Activated CD4-positive, alpha-beta T cell treated with anti-CD3 and anti-CD28 coated beads for 24 hours (primary cell): Measurements from ENCODE around the gene ANGPTL4.
"Not testable (repeated sequence)": the region's sequence is repeated elsewhere in the genome, so short reads cannot be mapped to it uniquely, and the experiment has no call there.

ENCODE experiments used
- DNase-seq, 2 donors: peaks; one replicate each; pipeline ENCODE4 v3.0.0-alpha.2; 2020; ENCODE audit warnings: low read depth in 2 of 2

The ANGPTL4 gene

DNA sequence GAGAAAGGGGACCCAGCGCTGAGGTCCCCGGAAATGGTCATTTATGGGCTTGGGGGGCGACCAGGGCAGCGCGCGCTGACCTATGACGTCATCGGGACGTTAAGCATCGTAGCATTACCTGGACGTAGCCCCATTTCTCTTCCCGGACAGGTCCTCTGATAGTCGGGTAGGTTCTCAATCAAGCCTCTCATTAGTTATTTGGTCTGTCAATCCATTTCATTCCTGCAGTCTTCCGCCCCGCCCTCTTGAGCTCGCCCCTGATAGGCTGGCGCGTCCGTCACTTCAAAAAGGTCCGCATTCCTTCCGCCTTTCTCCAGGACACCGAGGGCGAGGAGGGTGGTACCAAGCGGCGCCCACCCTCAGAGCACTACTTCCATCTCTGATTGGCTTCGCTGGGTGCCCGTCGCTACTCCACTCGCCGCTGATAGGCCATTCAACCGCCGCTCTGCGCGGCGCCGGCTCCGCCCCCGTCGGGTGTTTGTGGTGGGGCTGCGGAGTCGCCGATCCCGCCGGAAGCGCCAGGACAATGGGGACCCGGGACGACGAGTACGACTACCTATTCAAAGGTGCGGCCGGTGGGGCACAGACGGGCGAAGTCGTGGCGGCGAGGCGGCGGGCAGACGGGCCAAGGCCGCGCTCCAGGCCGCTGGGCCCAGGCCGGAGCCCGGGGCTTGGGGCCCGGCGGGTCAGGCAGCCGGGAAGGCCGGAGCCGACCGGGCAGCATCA is 26.1 kb downstream of the ANGPTL4 start, which contains the start of gene RAB11B:
Gene RAB11B (plus strand): TSS at position 470 of the 726 bp plus-strand sequence. CDS start 57 bp downstream, at position 527.
- peak; percentile 96 to 97 for DNase-seq

GRCh38 chr19:8390617-8390981 is 26.6 kb downstream of the ANGPTL4 start:
- peak; percentile 87 to 95 for DNase-seq

DNA sequence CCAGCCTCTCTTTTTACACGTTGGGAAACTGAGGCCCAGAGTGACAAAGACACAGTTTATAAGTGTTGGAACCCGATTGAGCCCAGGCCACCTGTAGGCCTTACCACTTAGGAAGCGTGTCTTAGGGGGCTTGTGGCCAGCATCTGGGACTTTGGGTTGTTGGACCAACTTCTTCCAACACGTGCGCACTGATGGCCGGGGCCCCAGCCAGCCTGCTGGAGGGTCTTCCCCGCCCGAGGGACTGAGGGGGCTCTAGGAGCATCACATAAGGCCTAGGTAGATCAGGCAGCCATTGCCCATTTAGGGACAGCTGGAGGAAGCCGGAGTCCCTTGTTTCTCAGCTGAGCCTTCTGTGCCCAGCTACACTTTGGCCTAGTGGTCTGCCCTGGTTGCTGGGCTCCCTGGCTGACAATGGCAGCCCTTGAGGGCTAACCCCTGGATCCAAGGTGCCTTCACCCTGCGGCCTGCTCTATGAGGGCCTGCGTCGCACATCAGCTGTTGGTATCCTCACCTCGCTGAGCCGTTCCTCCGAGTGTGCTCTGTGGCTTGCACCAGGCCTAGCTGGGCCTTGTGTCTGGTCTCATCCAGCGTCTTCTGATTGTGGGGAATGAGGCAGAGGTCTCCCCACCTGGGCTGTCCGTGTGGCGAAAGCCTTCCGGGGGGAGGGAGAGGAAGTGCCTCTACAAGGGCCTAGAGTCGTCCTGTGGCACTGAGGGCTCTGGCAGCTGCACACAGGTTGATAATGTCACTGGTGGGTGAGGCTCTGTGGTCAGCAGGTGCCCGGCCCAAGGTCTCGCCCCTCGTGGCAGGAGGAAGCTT is 27.5 kb downstream of the ANGPTL4 start:
- no peak for DNase-seq

- no peak for DNase-seq
Measured at GRCh38 chr19:8392017-8392591, 28.1 kb downstream of the ANGPTL4 start.

DNA sequence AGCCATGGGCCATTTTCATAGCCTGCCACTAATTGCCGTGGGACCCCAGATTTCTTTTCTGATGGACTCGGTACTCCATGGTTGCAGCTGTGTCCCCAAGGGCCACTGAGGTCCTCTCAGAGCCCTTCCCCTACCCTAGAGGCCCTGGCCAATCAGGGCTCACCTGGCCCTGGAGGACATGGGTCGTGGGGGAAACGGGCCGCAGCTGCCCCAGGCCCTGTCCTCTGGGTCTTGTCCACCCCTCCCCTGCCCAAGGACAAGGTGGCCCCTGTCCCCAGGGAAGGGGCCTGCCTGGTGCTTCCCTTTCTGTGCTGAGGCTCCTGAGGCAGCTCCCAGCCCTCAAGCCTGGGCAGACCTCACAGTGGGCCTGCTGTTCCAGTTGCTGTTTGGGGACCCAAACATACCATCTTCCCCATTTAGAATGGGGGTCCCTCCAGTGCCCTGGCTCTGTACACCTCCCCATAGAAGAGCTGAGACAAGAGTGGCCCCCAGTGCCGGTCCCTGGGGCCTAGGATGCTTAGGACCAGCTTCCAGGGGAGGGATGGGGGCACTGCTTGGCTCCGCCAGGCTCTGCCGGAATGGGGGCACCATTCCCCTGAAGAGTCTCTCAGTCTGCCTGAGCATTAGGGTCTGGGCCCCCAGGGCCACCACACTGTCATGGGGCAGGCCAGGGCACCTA is 29.4 kb downstream of the ANGPTL4 start:
- DNase-seq, result no peak

GRCh38 chr19:8393871-8394250 is 29.9 kb downstream of the ANGPTL4 start:
- DNase-seq, result no peak

- no peak for DNase-seq
Measured at GRCh38 chr19:8395621-8396082, 31.7 kb downstream of the ANGPTL4 start.

GRCh38 chr19:8396185-8396562 is 32.2 kb downstream of the ANGPTL4 start:
- no peak for DNase-seq

DNA sequence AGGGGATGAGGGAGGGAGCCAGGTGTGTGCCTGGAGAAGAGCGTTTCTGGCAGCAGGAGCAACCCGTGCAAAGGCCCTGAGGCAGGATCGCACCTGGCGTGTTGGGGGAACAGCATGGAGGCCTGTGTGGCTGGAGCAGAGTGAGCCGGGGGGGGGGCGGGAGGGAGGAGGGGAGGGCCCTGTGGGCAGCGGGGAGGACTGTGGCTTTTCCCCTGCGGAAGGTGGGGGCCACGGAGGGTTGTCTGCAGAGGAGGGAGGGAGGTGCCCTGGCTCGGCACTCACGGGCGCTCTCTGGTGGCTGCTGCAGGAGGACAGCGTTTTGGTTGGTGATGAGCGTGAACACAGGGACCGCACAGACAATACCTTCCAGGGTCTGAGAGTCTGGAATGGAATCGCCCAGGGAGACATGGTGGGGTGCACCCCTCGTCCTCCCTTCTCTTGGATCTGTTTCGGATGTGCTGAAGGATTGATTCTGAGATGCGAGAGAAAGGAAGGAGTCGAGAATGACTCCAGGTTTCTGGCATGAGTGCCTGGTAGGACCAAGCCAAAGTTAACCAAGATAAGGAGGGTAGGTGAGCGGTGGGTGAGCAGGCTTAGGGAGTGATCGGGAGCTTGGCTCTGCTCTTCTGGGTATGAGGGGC is 32.7 kb downstream of the ANGPTL4 start:
- DNase-seq, result peak; percentile 50 to 66

GRCh38 chr19:8397271-8397670 is 33.3 kb downstream of the ANGPTL4 start:
- DNase-seq, result no peak

DNA sequence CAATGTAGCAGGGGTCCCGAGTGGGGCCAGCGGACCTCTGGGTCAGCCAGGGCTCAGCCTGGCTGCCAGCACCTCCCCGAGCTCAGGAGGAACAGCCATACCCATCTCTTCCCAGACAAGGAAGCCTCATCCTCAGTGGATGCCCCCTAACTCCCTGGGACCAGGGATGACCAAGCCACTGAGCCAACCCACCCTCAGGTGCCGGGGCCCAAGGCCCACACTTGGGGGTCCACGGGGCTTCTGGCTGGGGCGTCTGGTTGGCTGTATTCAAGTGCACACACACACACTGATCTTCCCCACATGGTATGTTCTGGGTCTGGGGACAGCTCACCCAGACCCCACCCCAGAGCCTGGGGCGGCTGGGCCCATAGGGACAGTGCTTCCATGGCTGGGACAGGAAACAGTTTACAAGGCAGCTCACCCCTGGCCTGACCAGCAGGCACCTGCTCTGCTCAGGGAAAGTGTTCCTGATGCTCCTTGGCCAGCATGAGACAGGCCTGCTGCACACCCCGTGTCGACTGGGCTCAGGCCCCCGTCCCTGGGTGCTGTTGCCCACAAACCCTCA is 33.9 kb downstream of the ANGPTL4 start:
- no peak for DNase-seq

DNA sequence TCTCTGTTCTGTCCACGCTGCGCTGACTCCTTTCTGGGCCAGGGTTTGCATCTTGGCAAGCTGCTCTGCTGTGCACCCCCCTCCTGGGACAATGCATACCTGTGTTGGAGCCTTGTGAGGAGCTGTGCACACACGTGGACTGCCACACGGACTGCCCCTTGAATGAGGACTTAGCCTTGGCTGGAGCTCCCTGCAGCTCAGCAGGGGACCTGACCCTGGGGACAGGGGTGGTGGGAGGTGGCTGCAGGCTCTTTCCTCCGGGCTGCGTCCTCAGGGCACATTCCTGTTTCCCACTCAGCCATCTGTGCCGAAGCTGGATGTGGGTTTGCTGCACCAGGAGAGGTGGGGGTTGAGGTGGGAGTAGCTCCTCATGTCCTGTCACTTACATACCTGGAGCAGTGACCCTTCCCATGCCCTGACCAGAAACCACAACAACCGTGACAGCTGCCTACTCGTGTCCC is 34.4 kb downstream of the ANGPTL4 start:
- DNase-seq, result no peak

- no peak for DNase-seq
Measured at GRCh38 chr19:8399681-8400188, 35.8 kb downstream of the ANGPTL4 start.

DNA sequence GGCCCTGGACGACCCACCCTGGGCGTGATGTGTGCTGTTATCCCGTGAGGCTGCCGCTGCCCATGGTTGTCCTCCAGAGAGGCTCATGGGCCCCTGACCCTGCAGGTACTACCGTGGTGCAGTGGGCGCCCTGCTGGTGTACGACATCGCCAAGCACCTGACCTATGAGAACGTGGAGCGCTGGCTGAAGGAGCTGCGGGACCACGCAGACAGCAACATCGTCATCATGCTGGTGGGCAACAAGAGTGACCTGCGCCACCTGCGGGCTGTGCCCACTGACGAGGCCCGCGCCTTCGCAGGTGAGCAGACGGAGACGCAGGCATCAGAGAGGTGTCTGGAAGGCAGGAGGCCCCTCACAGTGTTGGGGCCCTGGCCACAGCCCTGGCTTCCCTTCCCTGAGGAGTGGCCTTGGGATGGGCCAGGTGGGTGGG is 38.0 kb downstream of the ANGPTL4 start:
- no peak for DNase-seq

DNA sequence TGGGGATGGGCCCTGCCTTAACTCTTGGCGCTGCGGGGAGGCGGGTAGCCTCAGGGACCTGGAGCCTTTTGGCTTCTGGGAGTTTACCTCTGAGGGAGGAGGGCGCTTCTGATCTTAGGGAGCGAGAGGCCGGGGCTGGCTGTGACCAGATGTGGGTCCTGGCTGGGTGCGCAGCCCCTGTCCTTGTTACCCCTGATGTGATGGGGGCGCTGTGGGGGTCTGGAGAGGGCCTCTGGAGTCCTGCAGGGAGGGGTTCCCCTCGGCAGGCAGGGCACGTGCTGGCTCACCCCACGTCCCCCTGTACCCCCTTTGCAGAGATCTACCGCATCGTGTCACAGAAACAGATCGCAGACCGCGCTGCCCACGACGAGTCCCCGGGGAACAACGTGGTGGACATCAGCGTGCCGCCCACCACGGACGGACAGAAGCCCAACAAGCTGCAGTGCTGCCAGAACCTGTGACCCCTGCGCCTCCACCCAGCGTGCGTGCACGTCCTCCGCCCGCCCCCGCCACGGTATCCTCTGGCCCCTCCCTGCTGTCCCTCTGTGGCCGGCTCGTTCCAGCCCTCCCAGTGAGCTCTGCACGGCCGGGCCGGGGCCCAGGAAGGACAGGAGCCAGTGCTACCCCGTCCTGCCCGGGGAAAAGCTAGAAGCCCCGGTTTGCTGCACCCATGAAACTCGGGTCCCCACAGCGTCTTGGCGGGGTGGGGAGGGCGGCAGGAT is 39.3 kb downstream of the ANGPTL4 start:
- no peak for DNase-seq

DNA sequence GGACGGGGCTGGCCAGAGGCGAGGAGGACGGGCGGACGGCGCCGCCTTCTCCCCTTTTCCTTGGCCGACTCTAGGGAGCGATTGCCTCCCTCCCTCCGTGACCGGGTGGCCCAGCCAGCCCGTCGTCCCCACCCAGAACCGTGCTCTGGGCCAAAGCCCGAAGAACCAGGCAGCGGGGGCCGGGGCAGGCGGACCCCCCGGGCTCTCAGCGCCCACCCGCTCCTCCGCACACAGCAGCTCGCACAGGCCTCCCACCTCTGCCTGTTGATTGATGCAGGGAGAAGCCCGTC is 39.8 kb downstream of the ANGPTL4 start:
- DNase-seq, result no peak

- no peak for DNase-seq
Measured at GRCh38 chr19:8404391-8405151, 40.6 kb downstream of the ANGPTL4 start.

DNA sequence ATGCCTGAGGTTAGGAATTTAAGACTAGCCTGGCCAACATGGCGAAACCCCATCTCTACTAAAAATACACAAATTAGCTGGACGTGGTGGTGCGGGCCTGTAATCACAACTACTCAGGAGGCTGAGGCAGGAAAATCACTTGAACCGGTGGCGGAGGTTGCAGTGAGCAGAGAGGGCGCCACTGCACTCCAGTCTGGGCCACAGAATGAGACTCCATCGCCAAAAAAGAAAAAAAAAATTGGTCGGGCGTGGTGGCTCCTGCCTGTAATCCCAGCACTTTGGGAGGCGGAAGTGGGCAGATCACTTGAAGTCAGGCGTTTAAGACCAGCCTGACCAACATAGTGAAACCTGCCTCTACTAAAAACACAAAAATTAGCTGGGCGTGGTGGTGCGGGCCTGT is 46.8 kb downstream of the ANGPTL4 start:
- DNase-seq, result not testable (repeated sequence)

GRCh38 chr19:8412783-8413628 is 49.1 kb downstream of the ANGPTL4 start, which contains the start of gene MARCHF2:
Gene MARCHF2, plus strand, starts transcription at chr19:8413305. Its CDS starts 8,536 bp downstream, at chr19:8421841.
- DNase-seq, result peak; percentile 90 to 92
